ENCODE results near the gene DNAJB5. TPM values are rescaled to one million over a fixed set of nuclear protein-coding genes. Genes with fewer than 3 reads are reported as not detected.

The DNAJB5 gene
- total and polyA plus RNA-seq, 2 experiments from 2014 or later = 20.3 to 37.4 TPM

DNA sequence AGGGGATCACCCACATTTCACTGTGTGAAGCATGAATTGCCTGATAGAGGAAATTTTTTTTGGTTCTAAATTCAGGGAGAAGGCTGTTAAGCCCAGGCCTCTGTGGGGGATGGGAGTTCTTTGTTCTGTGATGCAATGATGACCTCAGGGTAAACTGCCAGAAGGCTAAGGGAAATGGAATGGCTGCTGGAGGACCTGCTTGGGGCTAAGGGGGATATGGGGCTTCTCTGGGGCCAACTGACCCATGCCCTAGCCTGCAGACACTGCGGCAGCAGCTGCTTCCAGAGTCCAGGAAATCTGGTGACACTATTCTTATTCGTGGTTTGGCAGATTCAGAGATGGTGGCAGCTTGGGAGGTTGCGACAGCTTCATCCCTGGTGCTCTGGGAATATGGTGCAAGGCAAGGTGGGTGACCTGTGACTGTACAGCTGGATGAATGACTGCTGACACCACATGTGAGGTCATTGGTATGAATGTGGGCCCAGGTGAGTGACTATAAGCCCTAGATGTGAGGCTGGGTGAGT lies 52.6 kb downstream of the DNAJB5 start:
- Histone ChIP-seq H3F3A (replicated peaks; ENCODE audit: low read depth) (no peaks in the 10 kb centered on the region), H3K4me1 (ENCODE audit: insufficient read depth) (peaks cover 6% of the 10 kb centered on the region; the same call in 1 of the 2 replicates), H3K79me2 (replicated peaks; ENCODE audit: insufficient read depth) (no peaks in the 10 kb centered on the region), H3K27ac (ENCODE audit: low read depth) (no peak overlapping the region), H3K4me2 (no peak overlapping the region), H3K9me2 (ENCODE audit: insufficient read depth) (peaks cover 8% of the 10 kb centered on the region; the same call in 1 of the 2 replicates), H2AFZ (no peak overlapping the region), H3K27me3 (ENCODE audit: insufficient read depth) (no peaks in the 10 kb centered on the region), H3K4me3 (no peak overlapping the region), H4K20me1 (replicated peaks; ENCODE audit: insufficient read depth) (no peaks in the 10 kb centered on the region), H3K36me3 (ENCODE audit: insufficient read depth) (no peaks in the 10 kb centered on the region)
- Mint-ChIP-seq H3K9me3 (no peaks in the 10 kb centered on the region; the same call in 1 of the 3 replicates), H3K27me3 (ENCODE audit: insufficient read depth, low read depth, poor library complexity) (peaks cover 10% of the 10 kb centered on the region), H3K27ac (peak overlapping the region; percentile 60; the same call in 1 of the 2 replicates), H3K4me1 (peaks cover 18% of the 10 kb centered on the region), H3K36me3 (ENCODE audit: low read depth) (peaks cover 38% of the 10 kb centered on the region), H3K4me3 (no peak overlapping the region)
- 0 out of 2 replicates have a peak, but pooled peaks have one; percentile 22 for TF ChIP-seq CREB1 (CRISPR knock-in tag; IDR thresholded peaks at IDR 0.05; ENCODE audit: low read depth)
- no peak for TF ChIP-seq NANOG (IDR thresholded peaks at IDR 0.05; ENCODE audit: borderline replicate concordance)
- DNase-seq (ENCODE audit: low spot score) = no peak
- ATAC-seq = no peak

DNA sequence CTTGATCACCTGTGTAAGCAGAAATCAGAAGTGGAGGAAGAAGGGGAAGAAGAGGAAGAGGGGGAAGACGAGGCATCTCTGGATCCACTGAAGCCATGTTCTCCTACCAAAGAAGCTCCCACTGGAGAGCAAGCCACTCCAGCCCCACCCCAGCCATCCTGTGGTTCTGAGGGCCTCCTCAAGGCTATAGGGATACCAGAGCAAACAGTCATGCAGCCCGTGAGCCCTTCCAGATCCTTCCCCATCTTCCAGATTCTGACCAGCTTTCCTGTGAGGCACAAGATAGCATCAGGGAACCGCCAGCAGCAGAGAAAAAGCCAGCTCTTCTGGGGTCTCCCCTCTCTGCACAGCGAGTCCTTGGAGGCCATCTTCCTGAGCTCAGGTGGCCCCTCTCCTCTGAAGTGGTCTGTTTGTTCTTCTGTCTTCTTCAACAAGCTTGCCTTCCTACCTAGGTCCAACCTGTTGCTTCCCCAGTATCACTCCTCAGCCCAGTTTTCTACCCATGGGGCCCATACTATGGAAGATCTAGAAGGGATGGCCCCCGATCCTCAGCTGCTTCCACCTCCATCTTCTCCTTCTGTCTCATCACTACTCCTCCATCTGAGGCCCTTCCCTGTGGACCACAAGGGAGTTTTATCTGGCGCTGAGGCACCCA lies 53.5 kb downstream of the DNAJB5 start:
- DNase-seq (ENCODE audit: low spot score) (no peak), ATAC-seq (no peak)
- Mint-ChIP-seq H3K27ac (no peak overlapping the region), H3K27me3 (ENCODE audit: insufficient read depth, low read depth, poor library complexity) (peaks cover 10% of the 10 kb centered on the region), H3K9me3 (no peaks in the 10 kb centered on the region; the same call in 1 of the 3 replicates), H3K4me3 (no peak overlapping the region), H3K36me3 (ENCODE audit: low read depth) (peaks cover 41% of the 10 kb centered on the region), H3K4me1 (peaks cover 18% of the 10 kb centered on the region)
- H2AFZ ChIP-seq = no peak overlapping the region
- H3K4me3 ChIP-seq = no peak overlapping the region
- H3K36me3 ChIP-seq (ENCODE audit: insufficient read depth) = no peaks in the 10 kb centered on the region
- H3K9me2 ChIP-seq (ENCODE audit: insufficient read depth) = peaks cover 8% of the 10 kb centered on the region; the same call in 1 of the 2 replicates
- no peaks in the 10 kb centered on the region for H3F3A ChIP-seq (replicated peaks; ENCODE audit: low read depth)
- peaks cover 6% of the 10 kb centered on the region; the same call in 1 of the 2 replicates for H3K4me1 ChIP-seq (ENCODE audit: insufficient read depth)
- no peaks in the 10 kb centered on the region for H4K20me1 ChIP-seq (replicated peaks; ENCODE audit: insufficient read depth)
- H3K79me2 ChIP-seq (replicated peaks; ENCODE audit: insufficient read depth) = no peaks in the 10 kb centered on the region
- no peaks in the 10 kb centered on the region for H3K27me3 ChIP-seq (ENCODE audit: insufficient read depth)
- H3K27ac ChIP-seq (ENCODE audit: low read depth) = no peak overlapping the region
- no peak overlapping the region for H3K4me2 ChIP-seq
- TF ChIP-seq CREB1 (CRISPR knock-in tag; IDR thresholded peaks at IDR 0.05; ENCODE audit: low read depth) = no peak
- no peak for TF ChIP-seq JUNB (IDR thresholded peaks at IDR 0.05; ENCODE audit: unreplicated experiment)
- TF ChIP-seq, protein P1, sequence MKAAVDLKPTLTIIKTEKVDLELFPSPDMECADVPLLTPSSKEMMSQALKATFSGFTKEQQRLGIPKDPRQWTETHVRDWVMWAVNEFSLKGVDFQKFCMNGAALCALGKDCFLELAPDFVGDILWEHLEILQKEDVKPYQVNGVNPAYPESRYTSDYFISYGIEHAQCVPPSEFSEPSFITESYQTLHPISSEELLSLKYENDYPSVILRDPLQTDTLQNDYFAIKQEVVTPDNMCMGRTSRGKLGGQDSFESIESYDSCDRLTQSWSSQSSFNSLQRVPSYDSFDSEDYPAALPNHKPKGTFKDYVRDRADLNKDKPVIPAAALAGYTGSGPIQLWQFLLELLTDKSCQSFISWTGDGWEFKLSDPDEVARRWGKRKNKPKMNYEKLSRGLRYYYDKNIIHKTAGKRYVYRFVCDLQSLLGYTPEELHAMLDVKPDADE (IDR thresholded peaks at IDR 0.05) = no peak
- TF ChIP-seq NANOG (IDR thresholded peaks at IDR 0.05; ENCODE audit: borderline replicate concordance) = no peak
- TF ChIP-seq POLR2AphosphoS5 (IDR thresholded peaks at IDR 0.05; ENCODE audit: low read depth) = no peak
- TF ChIP-seq, protein P2, sequence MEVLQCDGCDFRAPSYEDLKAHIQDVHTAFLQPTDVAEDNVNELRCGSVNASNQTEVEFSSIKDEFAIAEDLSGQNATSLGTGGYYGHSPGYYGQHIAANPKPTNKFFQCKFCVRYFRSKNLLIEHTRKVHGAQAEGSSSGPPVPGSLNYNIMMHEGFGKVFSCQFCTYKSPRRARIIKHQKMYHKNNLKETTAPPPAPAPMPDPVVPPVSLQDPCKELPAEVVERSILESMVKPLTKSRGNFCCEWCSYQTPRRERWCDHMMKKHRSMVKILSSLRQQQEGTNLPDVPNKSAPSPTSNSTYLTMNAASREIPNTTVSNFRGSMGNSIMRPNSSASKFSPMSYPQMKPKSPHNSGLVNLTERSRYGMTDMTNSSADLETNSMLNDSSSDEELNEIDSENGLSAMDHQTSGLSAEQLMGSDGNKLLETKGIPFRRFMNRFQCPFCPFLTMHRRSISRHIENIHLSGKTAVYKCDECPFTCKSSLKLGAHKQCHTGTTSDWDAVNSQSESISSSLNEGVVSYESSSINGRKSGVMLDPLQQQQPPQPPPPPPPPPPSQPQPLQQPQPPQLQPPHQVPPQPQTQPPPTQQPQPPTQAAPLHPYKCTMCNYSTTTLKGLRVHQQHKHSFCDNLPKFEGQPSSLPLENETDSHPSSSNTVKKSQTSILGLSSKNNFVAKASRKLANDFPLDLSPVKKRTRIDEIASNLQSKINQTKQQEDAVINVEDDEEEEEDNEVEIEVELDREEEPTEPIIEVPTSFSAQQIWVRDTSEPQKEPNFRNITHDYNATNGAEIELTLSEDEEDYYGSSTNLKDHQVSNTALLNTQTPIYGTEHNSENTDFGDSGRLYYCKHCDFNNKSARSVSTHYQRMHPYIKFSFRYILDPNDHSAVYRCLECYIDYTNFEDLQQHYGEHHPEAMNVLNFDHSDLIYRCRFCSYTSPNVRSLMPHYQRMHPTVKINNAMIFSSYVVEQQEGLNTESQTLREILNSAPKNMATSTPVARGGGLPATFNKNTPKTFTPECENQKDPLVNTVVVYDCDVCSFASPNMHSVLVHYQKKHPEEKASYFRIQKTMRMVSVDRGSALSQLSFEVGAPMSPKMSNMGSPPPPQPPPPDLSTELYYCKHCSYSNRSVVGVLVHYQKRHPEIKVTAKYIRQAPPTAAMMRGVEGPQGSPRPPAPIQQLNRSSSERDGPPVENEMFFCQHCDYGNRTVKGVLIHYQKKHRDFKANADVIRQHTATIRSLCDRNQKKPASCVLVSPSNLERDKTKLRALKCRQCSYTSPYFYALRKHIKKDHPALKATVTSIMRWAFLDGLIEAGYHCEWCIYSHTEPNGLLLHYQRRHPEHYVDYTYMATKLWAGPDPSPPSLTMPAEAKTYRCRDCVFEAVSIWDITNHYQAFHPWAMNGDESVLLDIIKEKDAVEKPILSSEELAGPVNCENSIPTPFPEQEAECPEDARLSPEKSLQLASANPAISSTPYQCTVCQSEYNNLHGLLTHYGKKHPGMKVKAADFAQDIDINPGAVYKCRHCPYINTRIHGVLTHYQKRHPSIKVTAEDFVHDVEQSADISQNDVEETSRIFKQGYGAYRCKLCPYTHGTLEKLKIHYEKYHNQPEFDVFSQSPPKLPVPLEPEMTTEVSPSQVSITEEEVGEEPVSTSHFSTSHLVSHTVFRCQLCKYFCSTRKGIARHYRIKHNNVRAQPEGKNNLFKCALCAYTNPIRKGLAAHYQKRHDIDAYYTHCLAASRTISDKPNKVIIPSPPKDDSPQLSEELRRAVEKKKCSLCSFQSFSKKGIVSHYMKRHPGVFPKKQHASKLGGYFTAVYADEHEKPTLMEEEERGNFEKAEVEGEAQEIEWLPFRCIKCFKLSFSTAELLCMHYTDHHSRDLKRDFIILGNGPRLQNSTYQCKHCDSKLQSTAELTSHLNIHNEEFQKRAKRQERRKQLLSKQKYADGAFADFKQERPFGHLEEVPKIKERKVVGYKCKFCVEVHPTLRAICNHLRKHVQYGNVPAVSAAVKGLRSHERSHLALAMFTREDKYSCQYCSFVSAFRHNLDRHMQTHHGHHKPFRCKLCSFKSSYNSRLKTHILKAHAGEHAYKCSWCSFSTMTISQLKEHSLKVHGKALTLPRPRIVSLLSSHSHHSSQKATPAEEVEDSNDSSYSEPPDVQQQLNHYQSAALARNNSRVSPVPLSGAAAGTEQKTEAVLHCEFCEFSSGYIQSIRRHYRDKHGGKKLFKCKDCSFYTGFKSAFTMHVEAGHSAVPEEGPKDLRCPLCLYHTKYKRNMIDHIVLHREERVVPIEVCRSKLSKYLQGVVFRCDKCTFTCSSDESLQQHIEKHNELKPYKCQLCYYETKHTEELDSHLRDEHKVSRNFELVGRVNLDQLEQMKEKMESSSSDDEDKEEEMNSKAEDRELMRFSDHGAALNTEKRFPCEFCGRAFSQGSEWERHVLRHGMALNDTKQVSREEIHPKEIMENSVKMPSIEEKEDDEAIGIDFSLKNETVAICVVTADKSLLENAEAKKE (CRISPR knock-in tag; IDR thresholded peaks at IDR 0.05) = no peak
- TF ChIP-seq, protein P3, sequence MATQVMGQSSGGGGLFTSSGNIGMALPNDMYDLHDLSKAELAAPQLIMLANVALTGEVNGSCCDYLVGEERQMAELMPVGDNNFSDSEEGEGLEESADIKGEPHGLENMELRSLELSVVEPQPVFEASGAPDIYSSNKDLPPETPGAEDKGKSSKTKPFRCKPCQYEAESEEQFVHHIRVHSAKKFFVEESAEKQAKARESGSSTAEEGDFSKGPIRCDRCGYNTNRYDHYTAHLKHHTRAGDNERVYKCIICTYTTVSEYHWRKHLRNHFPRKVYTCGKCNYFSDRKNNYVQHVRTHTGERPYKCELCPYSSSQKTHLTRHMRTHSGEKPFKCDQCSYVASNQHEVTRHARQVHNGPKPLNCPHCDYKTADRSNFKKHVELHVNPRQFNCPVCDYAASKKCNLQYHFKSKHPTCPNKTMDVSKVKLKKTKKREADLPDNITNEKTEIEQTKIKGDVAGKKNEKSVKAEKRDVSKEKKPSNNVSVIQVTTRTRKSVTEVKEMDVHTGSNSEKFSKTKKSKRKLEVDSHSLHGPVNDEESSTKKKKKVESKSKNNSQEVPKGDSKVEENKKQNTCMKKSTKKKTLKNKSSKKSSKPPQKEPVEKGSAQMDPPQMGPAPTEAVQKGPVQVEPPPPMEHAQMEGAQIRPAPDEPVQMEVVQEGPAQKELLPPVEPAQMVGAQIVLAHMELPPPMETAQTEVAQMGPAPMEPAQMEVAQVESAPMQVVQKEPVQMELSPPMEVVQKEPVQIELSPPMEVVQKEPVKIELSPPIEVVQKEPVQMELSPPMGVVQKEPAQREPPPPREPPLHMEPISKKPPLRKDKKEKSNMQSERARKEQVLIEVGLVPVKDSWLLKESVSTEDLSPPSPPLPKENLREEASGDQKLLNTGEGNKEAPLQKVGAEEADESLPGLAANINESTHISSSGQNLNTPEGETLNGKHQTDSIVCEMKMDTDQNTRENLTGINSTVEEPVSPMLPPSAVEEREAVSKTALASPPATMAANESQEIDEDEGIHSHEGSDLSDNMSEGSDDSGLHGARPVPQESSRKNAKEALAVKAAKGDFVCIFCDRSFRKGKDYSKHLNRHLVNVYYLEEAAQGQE (IDR thresholded peaks at IDR 0.05; ENCODE audit: unreplicated experiment) = no peak
